ENCODE data around the gene NT5DC1. TPM values are rescaled to one million over a fixed set of nuclear protein-coding genes. Genes with fewer than 3 reads are reported as not detected.

Gene NT5DC1
- polyA plus RNA-seq, 2 of the 4 experiments (the other 2 are of a cell fraction) = 26.9 to 31.5 TPM

DNA sequence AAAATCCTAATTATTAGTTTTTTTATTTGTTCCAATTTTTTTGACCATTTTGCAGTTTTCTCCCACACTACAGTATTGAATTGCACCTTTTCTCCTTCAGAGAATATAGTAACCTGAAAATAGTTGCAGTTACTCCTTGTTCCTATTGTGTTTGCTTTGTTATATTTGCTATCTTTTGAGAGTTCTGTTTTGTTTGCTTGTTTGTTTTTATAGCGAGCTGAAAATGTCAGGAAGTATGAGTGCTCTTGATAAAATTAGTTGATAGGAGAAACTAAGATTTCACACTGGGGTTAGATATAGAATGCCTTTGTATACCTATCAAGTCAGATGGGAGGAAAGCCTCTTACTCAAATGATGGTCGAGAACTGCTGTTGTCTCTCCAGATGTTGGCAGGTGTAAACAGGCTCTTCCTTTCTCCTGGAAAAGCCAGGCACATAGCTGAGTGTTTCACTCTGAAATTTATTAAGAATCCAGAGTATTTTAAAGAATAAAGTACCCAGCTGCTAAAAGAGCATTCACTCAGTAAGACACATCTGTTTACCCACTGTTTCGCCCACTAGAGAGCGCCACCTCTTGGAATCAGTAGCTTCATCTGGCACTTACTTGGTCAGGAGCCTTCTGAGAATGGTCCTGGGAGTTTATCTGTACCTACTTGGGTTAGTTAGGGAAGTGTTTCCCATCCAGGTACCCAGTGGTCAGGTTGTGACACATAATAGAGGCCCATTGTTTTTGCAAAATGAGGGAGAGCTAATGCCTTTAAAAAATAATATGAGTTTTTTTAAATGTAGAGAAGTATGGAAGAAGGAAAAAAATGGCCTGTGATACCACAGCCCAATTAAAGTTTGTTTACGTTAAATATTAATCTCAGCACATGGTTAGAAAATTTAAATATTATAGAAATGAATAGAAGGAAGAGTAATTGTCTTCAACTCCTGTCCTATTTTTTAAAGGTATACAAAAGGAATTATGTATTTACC is 11.2 kb downstream of the NT5DC1 start:
- ChIA-PET POLR2A (interaction anchor here (0.9 kb wide), 1 partner anchor 11 kb away, joined by 4 read pairs; the partner anchor contains the start of gene NT5DC1), CTCF (interaction anchor here (0.9 to 1.9 kb wide), 5 partner anchors 10 to 99 kb away, joined by 4 to 8 read pairs (median 4); partner anchors contain the start of genes COL10A1 and NT5DC1)
- H3K4me3 ChIP-seq = no peak overlapping the region
- ATAC-seq = peak; percentile 87 to 89
- no peak overlapping the region for H3K27ac ChIP-seq
- no peak overlapping the region for H3K4me2 ChIP-seq
- FAIRE-seq = no peak
- TF ChIP-seq JUN (IDR thresholded peaks at IDR 0.05) (no peak), SMC3 (IDR thresholded peaks at IDR 0.05) (peak; percentile 19; the same call in 1 of the 3 replicates), EHF (CRISPR knock-in tag; IDR thresholded peaks at IDR 0.05) (no peak), EHMT2 (IDR thresholded peaks at IDR 0.05; ENCODE audit: low read depth) (no peak), FOSB (CRISPR knock-in tag; IDR thresholded peaks at IDR 0.05) (no peak), RAD21 (conservative IDR thresholded peaks at IDR 0.05 in 1 of 2, IDR thresholded peaks at IDR 0.05 in 1 of 2) (peak; percentile 23 to 37; a peak in 3 of 5 replicates), CBX2 (IDR thresholded peaks at IDR 0.05; ENCODE audit: borderline replicate concordance, low read depth) (no peak), ZFP36 (IDR thresholded peaks at IDR 0.05; ENCODE audit: borderline replicate concordance, partially characterized antibody) (no peak), RNF2 (IDR thresholded peaks at IDR 0.05; ENCODE audit: borderline replicate concordance, low read depth) (no peak), ZSCAN20 (CRISPR knock-in tag; IDR thresholded peaks at IDR 0.05) (no peak)
- TF ChIP-seq, protein P1, sequence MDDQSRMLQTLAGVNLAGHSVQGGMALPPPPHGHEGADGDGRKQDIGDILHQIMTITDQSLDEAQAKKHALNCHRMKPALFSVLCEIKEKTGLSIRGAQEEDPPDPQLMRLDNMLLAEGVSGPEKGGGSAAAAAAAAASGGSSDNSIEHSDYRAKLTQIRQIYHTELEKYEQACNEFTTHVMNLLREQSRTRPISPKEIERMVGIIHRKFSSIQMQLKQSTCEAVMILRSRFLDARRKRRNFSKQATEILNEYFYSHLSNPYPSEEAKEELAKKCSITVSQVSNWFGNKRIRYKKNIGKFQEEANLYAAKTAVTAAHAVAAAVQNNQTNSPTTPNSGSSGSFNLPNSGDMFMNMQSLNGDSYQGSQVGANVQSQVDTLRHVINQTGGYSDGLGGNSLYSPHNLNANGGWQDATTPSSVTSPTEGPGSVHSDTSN (IDR thresholded peaks at IDR 0.05) = no peak
- TF ChIP-seq, protein P2, sequence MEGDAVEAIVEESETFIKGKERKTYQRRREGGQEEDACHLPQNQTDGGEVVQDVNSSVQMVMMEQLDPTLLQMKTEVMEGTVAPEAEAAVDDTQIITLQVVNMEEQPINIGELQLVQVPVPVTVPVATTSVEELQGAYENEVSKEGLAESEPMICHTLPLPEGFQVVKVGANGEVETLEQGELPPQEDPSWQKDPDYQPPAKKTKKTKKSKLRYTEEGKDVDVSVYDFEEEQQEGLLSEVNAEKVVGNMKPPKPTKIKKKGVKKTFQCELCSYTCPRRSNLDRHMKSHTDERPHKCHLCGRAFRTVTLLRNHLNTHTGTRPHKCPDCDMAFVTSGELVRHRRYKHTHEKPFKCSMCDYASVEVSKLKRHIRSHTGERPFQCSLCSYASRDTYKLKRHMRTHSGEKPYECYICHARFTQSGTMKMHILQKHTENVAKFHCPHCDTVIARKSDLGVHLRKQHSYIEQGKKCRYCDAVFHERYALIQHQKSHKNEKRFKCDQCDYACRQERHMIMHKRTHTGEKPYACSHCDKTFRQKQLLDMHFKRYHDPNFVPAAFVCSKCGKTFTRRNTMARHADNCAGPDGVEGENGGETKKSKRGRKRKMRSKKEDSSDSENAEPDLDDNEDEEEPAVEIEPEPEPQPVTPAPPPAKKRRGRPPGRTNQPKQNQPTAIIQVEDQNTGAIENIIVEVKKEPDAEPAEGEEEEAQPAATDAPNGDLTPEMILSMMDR (IDR thresholded peaks at IDR 0.05) = peak; percentile 57
- peak; percentile 8 to 49 for DNase-seq (ENCODE audit: low read depth in 1 of 2, low spot score in 1 of 2)
- H3K9me3 ChIP-seq = no peaks in the 10 kb centered on the region
- 39% methylated on average over 5 of the region's 5 CpGs for WGBS (ENCODE audit: missing lambda C conversion rate)
- no peaks in the 10 kb centered on the region; the same call in 2 of the 3 replicates for H3K4me1 ChIP-seq

- POLR2A ChIA-PET = interaction anchor here (2.0 kb wide), 1 partner anchor 13 kb away, joined by 5 read pairs; the partner anchor contains the start of gene NT5DC1
Observed at GRCh38 chr6:116113386-116113785, 12.7 kb downstream of the NT5DC1 start.

More at GRCh38 chr6:116113386-116113785, 12.7 kb downstream of the NT5DC1 start:
- no peak for FAIRE-seq
- H3K9me3 ChIP-seq = no peaks in the 10 kb centered on the region
- TF ChIP-seq ZFP36 (IDR thresholded peaks at IDR 0.05; ENCODE audit: borderline replicate concordance, partially characterized antibody) (no peak), EP300 (IDR thresholded peaks at IDR 0.05) (no peak), CHD2 (IDR thresholded peaks at IDR 0.05; ENCODE audit: low read length, partially characterized antibody) (no peak), FOSB (CRISPR knock-in tag; IDR thresholded peaks at IDR 0.05) (no peak), SREBF2 (IDR thresholded peaks at IDR 0.05) (no peak), SMC3 (IDR thresholded peaks at IDR 0.05) (no peak), TFCP2L1 (CRISPR knock-in tag; IDR thresholded peaks at IDR 0.05) (no peak), POLR2A (IDR thresholded peaks at IDR 0.05; ENCODE audit: low read length) (no peak), BCL3 (IDR thresholded peaks at IDR 0.05) (no peak), HEYL (CRISPR knock-in tag; IDR thresholded peaks at IDR 0.05) (no peak), NR3C1 (IDR thresholded peaks at IDR 0.05) (no peak), NPAS2 (CRISPR knock-in tag; IDR thresholded peaks at IDR 0.05; ENCODE audit: borderline replicate concordance) (no peak), MYC (IDR thresholded peaks at IDR 0.05; ENCODE audit: borderline replicate concordance, low read length) (no peak), RCOR1 (IDR thresholded peaks at IDR 0.05; ENCODE audit: low read depth, low read length) (no peak)
- TF ChIP-seq, protein P2 (IDR thresholded peaks at IDR 0.05) = no peak
- TF ChIP-seq, protein P1 (IDR thresholded peaks at IDR 0.05) = no peak
- no peak for DNase-seq (ENCODE audit: low read depth in 1 of 2, low spot score in 1 of 2)
- CTCF ChIA-PET = no interaction called here
- no peak overlapping the region for H3K27ac ChIP-seq
- H3K4me3 ChIP-seq = no peak overlapping the region
- ATAC-seq = no peak
- no peaks in the 10 kb centered on the region for H3K4me1 ChIP-seq
- H3K4me2 ChIP-seq = no peak overlapping the region
- 85% methylated on average over 2 of the region's 2 CpGs for WGBS (ENCODE audit: missing lambda C conversion rate)

Measured in A549 (cell line).